NB4 (cell line): ENCODE results near the gene KLK5.

Experiments
- DNase-seq: peaks from one replicate; pipeline ENCODE4 v3.0.0; 2010; ENCODE audit warnings: low read depth
- H3K4me3 ChIP-seq: one replicate; pipeline ENCODE4 v1.5.1; 2011; ENCODE audit warnings: mild to moderate bottlenecking, low read depth, low read length, moderate library complexity
- CTCF ChIP-seq: IDR thresholded peaks from one replicate; pipeline ENCODE4 v1.5.1; 2012; ENCODE audit warnings: low read depth, low read length
- MAX ChIP-seq: IDR thresholded peaks from 2 replicates; pipeline ENCODE4 v1.6.1; 2011; ENCODE audit warnings: low read depth, low read length
- MYC ChIP-seq: IDR thresholded peaks from 2 replicates; pipeline ENCODE4 v1.6.1; 2011; ENCODE audit warnings: low read depth, low read length
- POLR2A ChIP-seq: IDR thresholded peaks from 2 replicates; pipeline ENCODE4 v1.6.1; 2011; ENCODE audit warnings: mild to moderate bottlenecking; ENCODE audit not compliant: insufficient read length; ENCODE audit errors: extremely low read depth

The KLK5 gene

GRCh38 chr19:50939596-50939995 is 13.2 kb downstream of the KLK5 start:
- peak; percentile 15 for DNase-seq
- H3K4me3 ChIP-seq, result no peak overlapping the region
- no peak for TF ChIP-seq POLR2A
- TF ChIP-seq MAX, result no peak
- TF ChIP-seq MYC, result no peak
- TF ChIP-seq CTCF, result no peak

- TF ChIP-seq MAX, result no peak
- TF ChIP-seq POLR2A, result no peak
- no peak for TF ChIP-seq MYC
- no peak for TF ChIP-seq CTCF
- H3K4me3 ChIP-seq, result no peak overlapping the region
- no peak for DNase-seq
These were observed 19.2 kb downstream of the KLK5 start for GRCh38 chr19:50933640-50934039.

GRCh38 chr19:50932690-50933083 is 20.2 kb downstream of the KLK5 start:
- DNase-seq, result no peak
- TF ChIP-seq MYC (no peak), CTCF (no peak), POLR2A (no peak), MAX (no peak)
- no peak overlapping the region for H3K4me3 ChIP-seq

GRCh38 chr19:50932018-50932689 is 20.7 kb downstream of the KLK5 start:
- no peak overlapping the region for H3K4me3 ChIP-seq
- no peak for DNase-seq
- TF ChIP-seq MYC (no peak), CTCF (no peak), MAX (no peak), POLR2A (no peak)

- TF ChIP-seq MYC (no peak), POLR2A (no peak), MAX (no peak), CTCF (no peak)
These were observed 21.8 kb downstream of the KLK5 start for GRCh38 chr19:50931023-50931422.

More at GRCh38 chr19:50931023-50931422, 21.8 kb downstream of the KLK5 start:
- no peak for DNase-seq
- no peak overlapping the region for H3K4me3 ChIP-seq
